IMR-90 (cell line): ENCODE data around the gene CDYL2. TPM values are rescaled to one million over a fixed set of nuclear protein-coding genes. Genes with fewer than 3 reads are reported as not detected.
A peak's percentile ranks its signal among the peaks of the same experiment; 100 is the strongest.

ENCODE experiments used
- ATAC-seq: fragments of 200-7000 bp; cut with Tn5 transposase; 2 replicates; pipeline ENCODE4 v1.9.1; 2020; ENCODE audit warnings: low read depth, mild to moderate bottlenecking, moderate library complexity
- BruUV-seq: library from RNA; stranded (reverse); fragments of 400-500 nt; replicated peaks from 2 replicates; lab custom pipeline; 2021; lab: Mats Ljungman, UMichigan
- CTCF ChIA-PET: fragments of 300-600 bp; formaldehyde crosslinking; extraction: SDS; loops from one replicate; lab custom pipeline; 2021; ENCODE audit warnings: antibody characterized with exemption; lab: Yijun Ruan, JAX
- POLR2A ChIA-PET: fragments of 300-600 bp; sonication (Branson Sonifier 250); formaldehyde crosslinking; loops from one replicate; lab custom pipeline; 2022; ENCODE audit warnings: antibody characterized with exemption; ENCODE audit not compliant: unreplicated experiment; lab: Charles Lee
- DNase-seq: peaks from one replicate; pipeline ENCODE4 v3.0.0; 2013
- H2AFZ ChIP-seq: replicated peaks from 2 replicates; pipeline ENCODE3; 2013; ENCODE audit warnings: low read length, mild to moderate bottlenecking; ENCODE audit not compliant: poor library complexity
- H2AK5ac ChIP-seq: 2 replicates; pipeline ENCODE4 v1.6.1; 2013; ENCODE audit warnings: low read depth, low read length, inconsistent platforms
- H2AK9ac ChIP-seq: replicated peaks from 2 replicates; pipeline ENCODE3; 2013; ENCODE audit warnings: mild to moderate bottlenecking, low read depth, low read length, moderate library complexity; ENCODE audit not compliant: poor library complexity
- H2BK120ac ChIP-seq: 2 replicates; pipeline ENCODE4 v1.6.1; 2013; ENCODE audit warnings: low read depth, low read length, inconsistent platforms
- H2BK15ac ChIP-seq: 3 replicates; pipeline ENCODE4 v1.6.1; 2013; ENCODE audit warnings: low read depth, low read length, inconsistent platforms
- H2BK20ac ChIP-seq: 2 replicates; pipeline ENCODE4 v1.6.1; 2013; ENCODE audit warnings: low read depth, mild to moderate bottlenecking, inconsistent platforms, low read length, moderate library complexity
- H2BK5ac ChIP-seq: 2 replicates; pipeline ENCODE4 v1.6.1; 2013; ENCODE audit warnings: mild to moderate bottlenecking, low read depth, low read length, inconsistent platforms; ENCODE audit not compliant: poor library complexity, severe bottlenecking
- H3K14ac ChIP-seq: replicated peaks from 2 replicates; pipeline ENCODE4 v1.6.1; 2013; ENCODE audit warnings: low read depth, low read length, inconsistent platforms
- H3K18ac ChIP-seq: 2 replicates; pipeline ENCODE4 v1.6.1; 2013; ENCODE audit warnings: low read depth, low read length, control low read depth
- H3K23ac ChIP-seq: 2 replicates; pipeline ENCODE4 v1.6.1; 2013; ENCODE audit warnings: low read depth, low read length, inconsistent platforms
- H3K27ac ChIP-seq: 2 replicates; pipeline ENCODE4 v1.5.1; 2013; ENCODE audit warnings: mild to moderate bottlenecking, control low read depth, low read length; ENCODE audit not compliant: insufficient read depth
- H3K27me3 ChIP-seq: 2 replicates; pipeline ENCODE4 v1.6.1; 2013; ENCODE audit warnings: low read length; ENCODE audit not compliant: control insufficient read depth, insufficient read depth
- H3K36me3 ChIP-seq: 2 replicates; pipeline ENCODE4 v1.6.1; 2013; ENCODE audit warnings: low read length, mixed read lengths; ENCODE audit not compliant: control insufficient read depth, insufficient read depth
- H3K4ac ChIP-seq: 2 replicates; pipeline ENCODE4 v1.6.1; 2013; ENCODE audit warnings: low read depth, low read length, inconsistent platforms
- H3K4me1 ChIP-seq: 2 replicates; pipeline ENCODE4 v1.6.1; 2013; ENCODE audit warnings: low read length, mixed read lengths; ENCODE audit not compliant: control insufficient read depth, insufficient read depth
- H3K4me2 ChIP-seq: 2 replicates; pipeline ENCODE4 v1.6.1; 2013; ENCODE audit warnings: low read depth, mild to moderate bottlenecking, control low read depth, low read length, moderate library complexity
- H3K4me3 ChIP-seq: 2 replicates; pipeline ENCODE4 v1.5.1; 2013; ENCODE audit warnings: low read depth, mild to moderate bottlenecking, control low read depth, low read length, moderate library complexity; ENCODE audit not compliant: insufficient read depth
- H3K56ac ChIP-seq: 2 replicates; pipeline ENCODE4 v1.6.1; 2013; ENCODE audit warnings: low read length, inconsistent platforms; ENCODE audit not compliant: insufficient read depth; ENCODE audit errors: extremely low read depth
- H3K79me1 ChIP-seq, 2 experiments: 2 replicates each; pipeline ENCODE4 v1.6.1; 2013; ENCODE audit warnings: low read length in 2 of 2, inconsistent platforms in 1 of 2, low read depth in 1 of 2
- H3K9ac ChIP-seq: 2 replicates; pipeline ENCODE4 v1.6.1; 2013; ENCODE audit warnings: low read depth, low read length, control low read depth
- H3K9me1 ChIP-seq: 2 replicates; pipeline ENCODE4 v1.6.1; 2013; ENCODE audit warnings: low read length, inconsistent platforms; ENCODE audit not compliant: insufficient read depth
- H3K9me3 ChIP-seq: 2 replicates; pipeline ENCODE4 v1.6.1; 2013; ENCODE audit warnings: low read length; ENCODE audit not compliant: control insufficient read depth, insufficient read depth
- H4K20me1 ChIP-seq: 2 replicates; pipeline ENCODE4 v1.6.1; 2013; ENCODE audit warnings: low read length, inconsistent platforms; ENCODE audit not compliant: insufficient read depth
- H4K5ac ChIP-seq: 2 replicates; pipeline ENCODE4 v1.6.1; 2013; ENCODE audit warnings: mild to moderate bottlenecking, low read depth, low read length, control low read depth
- H4K8ac ChIP-seq, 2 experiments: 2 replicates each; pipeline ENCODE4 v1.6.1; 2013; ENCODE audit warnings: low read depth in 2 of 2, low read length in 2 of 2, control low read depth in 1 of 2, inconsistent platforms in 1 of 2
- H4K91ac ChIP-seq: 2 replicates; pipeline ENCODE4 v1.6.1; 2013; ENCODE audit warnings: low read depth, low read length, inconsistent platforms; ENCODE audit not compliant: insufficient read depth
- ELK1 ChIP-seq: fragments of 150-350 bp; IDR thresholded peaks from 2 replicates; pipeline ENCODE4 v1.6.1; 2016; ENCODE audit warnings: low read depth, mild to moderate bottlenecking, low read length, moderate library complexity, borderline replicate concordance
- MAFK ChIP-seq: IDR thresholded peaks from 2 replicates; pipeline ENCODE4 v1.6.1; 2012; ENCODE audit warnings: low read depth, low read length, improper control_type of control experiment
- WGBS, 2 experiments: methylation state at CpG; one replicate each; pipeline versions ENCODE4 v1.1.5 to v1.1.7; 2013; ENCODE audit warnings: missing lambda C conversion rate in 2 of 2; ENCODE audit not compliant: insufficient read length in 1 of 2; ENCODE audit errors: extremely low coverage in 2 of 2; 5-methylcytosine and 5-hydroxymethylcytosine counted together
- dilution Hi-C: fragments of 300-500 bp; cut with HindIII; formaldehyde crosslinking; loops from one replicate; pipeline ENCODE4 v1.14.3; 2018; ENCODE audit warnings: low sequenced_read_pairs; ENCODE audit not compliant: unreplicated experiment
- in situ Hi-C: fragments of 300-500 bp; cut with MboI; formaldehyde crosslinking; loops from 3 replicates; pipeline ENCODE4 v1.14.3; 2019; ENCODE audit warnings: low sequenced_read_pairs, inconsistent platforms, mixed read lengths
- intact Hi-C: fragments of 100-400 bp; cut with micrococcal nuclease; formaldehyde crosslinking; loops from 2 replicates; pipeline ENCODE4 v1.10.0; 2022
- polyA plus RNA-seq, 3 experiments: library from polyadenylated mRNA; depleted of rRNA; stranded (reverse); fragments of >200 nt; gene quantifications; 2 replicates each; pipeline ENCODE4 v1.2.3, GENCODE V29; 2012; ENCODE audit warnings: low replicate concordance in 1 of 3
- total RNA-seq: library from RNA; depleted of rRNA; stranded (reverse); fragments of >200 nt; gene quantifications from 2 replicates; pipeline ENCODE4 v1.2.3, GENCODE V29; 2012

Gene CDYL2
- total and polyA plus RNA-seq, 2 of the 4 experiments (the other 2 are of a cell fraction), result 1.2 to 3.9 TPM

GRCh38 chr16:80674884-80675283, 129.5 kb downstream of the CDYL2 start:
- DNase-seq, result no peak
- intact Hi-C loops (no loop called here), in situ Hi-C loops (no loop called here), dilution Hi-C loops (no loop called here)
- Histone ChIP-seq H2BK5ac (no peak overlapping the region), H4K91ac (no peak overlapping the region), H2BK15ac (no peak overlapping the region), H2BK20ac (no peak overlapping the region), H4K8ac (no peak overlapping the region), H4K20me1 (no peaks in the 10 kb centered on the region), H2BK120ac (no peak overlapping the region), H3K27me3 (no peaks in the 10 kb centered on the region), H3K56ac (no peak overlapping the region), H3K36me3 (no peaks in the 10 kb centered on the region), H2AK9ac (no peak overlapping the region), H2AFZ (no peak overlapping the region), H3K18ac (no peak overlapping the region), H3K27ac (no peak overlapping the region), H3K23ac (no peak overlapping the region), H3K4me2 (no peak overlapping the region), H3K9ac (no peak overlapping the region), H3K9me1 (no peaks in the 10 kb centered on the region), H3K4me3 (no peak overlapping the region), H3K14ac (no peak overlapping the region), H3K4ac (no peak overlapping the region), H2AK5ac (no peak overlapping the region), H3K79me1 (peaks cover 0 to 7% of the 10 kb centered on the region in 2 experiments; a peak in 1 of 4 replicates), H4K5ac (no peak overlapping the region), H3K9me3 (peaks cover 1% of the 10 kb centered on the region; the same call in 1 of the 2 replicates), H3K4me1 (no peaks in the 10 kb centered on the region)
- POLR2A ChIA-PET, result no interaction called here
- CTCF ChIA-PET, result no interaction called here
- no peak for TF ChIP-seq ELK1
- peak; percentile 55 for TF ChIP-seq MAFK
- BruUV-seq, result no TSS peak
- WGBS, 2 experiments, result no CpG with 5 or more reads among the region's 1 CpG
- no peak for ATAC-seq
